ENCODE results near the gene SETDB2. TPM values are rescaled to one million over a fixed set of nuclear protein-coding genes. Genes with fewer than 3 reads are reported as not detected.

The SETDB2 gene
- total RNA-seq, 1 donor from 2014 or later, result 7.7 TPM

DNA sequence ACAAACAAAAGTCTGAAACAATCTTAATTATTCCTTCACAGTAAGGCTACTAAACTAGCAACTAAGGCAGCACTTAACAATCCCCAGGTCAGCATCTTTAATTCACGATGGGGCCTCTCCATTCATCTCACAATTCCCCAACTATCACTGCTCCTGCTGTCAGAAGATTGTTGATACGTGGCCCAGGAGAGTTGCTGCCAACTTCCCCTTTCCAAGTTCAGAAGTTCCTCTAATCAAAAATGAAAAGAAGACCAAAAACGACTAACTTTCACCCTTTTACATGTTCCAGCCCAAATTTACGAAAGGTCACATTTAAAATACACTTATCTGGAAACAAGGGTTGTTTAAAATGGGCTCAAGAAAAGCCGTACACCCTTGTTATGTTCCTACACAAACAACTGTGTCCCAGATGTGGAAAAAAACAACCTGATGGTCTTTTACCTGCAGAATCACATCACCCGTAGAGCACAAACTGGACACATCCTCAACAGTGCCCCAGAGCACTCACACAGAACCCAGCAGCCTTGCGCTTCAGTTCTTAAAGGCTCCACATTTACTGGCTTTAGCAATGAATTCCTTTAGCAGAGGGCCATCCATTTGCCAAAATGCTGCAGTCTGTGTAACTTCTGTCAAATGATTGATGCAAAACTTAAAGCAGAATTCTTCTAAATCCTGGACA lies 89.7 kb downstream of the SETDB2 start:
- no peaks in the 10 kb centered on the region for H3K36me3 Mint-ChIP-seq (ENCODE audit: unreplicated experiment)
- H3K27ac Mint-ChIP-seq (ENCODE audit: unreplicated experiment), result no peak overlapping the region
- H3K4me3 Mint-ChIP-seq (ENCODE audit: unreplicated experiment), result no peak overlapping the region

GRCh38 chr13:49536144-49536873 lies 92.2 kb downstream of the SETDB2 start:
- Mint-ChIP-seq H3K4me1 (ENCODE audit: low read depth, unreplicated experiment) (no peaks in the 10 kb centered on the region), H3K27ac (ENCODE audit: unreplicated experiment) (no peak overlapping the region), H3K4me3 (ENCODE audit: unreplicated experiment) (no peak overlapping the region), H3K36me3 (ENCODE audit: unreplicated experiment) (no peaks in the 10 kb centered on the region), H3K9me3 (ENCODE audit: unreplicated experiment) (no peaks in the 10 kb centered on the region), H3K27me3 (ENCODE audit: unreplicated experiment) (no peaks in the 10 kb centered on the region)
- DNase-seq, result no peak
- no peak for TF ChIP-seq CTCF (IDR thresholded peaks at IDR 0.05; ENCODE audit: partially characterized antibody, unreplicated experiment)

More for the DNA sequence above, 89.7 kb downstream of the SETDB2 start:
- no peak for DNase-seq
- Mint-ChIP-seq H3K27me3 (ENCODE audit: unreplicated experiment) (no peaks in the 10 kb centered on the region), H3K9me3 (ENCODE audit: unreplicated experiment) (no peaks in the 10 kb centered on the region), H3K4me1 (ENCODE audit: low read depth, unreplicated experiment) (no peaks in the 10 kb centered on the region)
- TF ChIP-seq CTCF (IDR thresholded peaks at IDR 0.05; ENCODE audit: partially characterized antibody, unreplicated experiment), result no peak

GRCh38 chr13:49538404-49538803 lies 94.3 kb downstream of the SETDB2 start:
- Mint-ChIP-seq H3K9me3 (ENCODE audit: unreplicated experiment) (no peaks in the 10 kb centered on the region), H3K4me3 (ENCODE audit: unreplicated experiment) (no peak overlapping the region), H3K27me3 (ENCODE audit: unreplicated experiment) (no peaks in the 10 kb centered on the region), H3K36me3 (ENCODE audit: unreplicated experiment) (no peaks in the 10 kb centered on the region), H3K27ac (ENCODE audit: unreplicated experiment) (no peak overlapping the region), H3K4me1 (ENCODE audit: low read depth, unreplicated experiment) (no peaks in the 10 kb centered on the region)
- no peak for TF ChIP-seq CTCF (IDR thresholded peaks at IDR 0.05; ENCODE audit: partially characterized antibody, unreplicated experiment)
- DNase-seq, result no peak

DNA sequence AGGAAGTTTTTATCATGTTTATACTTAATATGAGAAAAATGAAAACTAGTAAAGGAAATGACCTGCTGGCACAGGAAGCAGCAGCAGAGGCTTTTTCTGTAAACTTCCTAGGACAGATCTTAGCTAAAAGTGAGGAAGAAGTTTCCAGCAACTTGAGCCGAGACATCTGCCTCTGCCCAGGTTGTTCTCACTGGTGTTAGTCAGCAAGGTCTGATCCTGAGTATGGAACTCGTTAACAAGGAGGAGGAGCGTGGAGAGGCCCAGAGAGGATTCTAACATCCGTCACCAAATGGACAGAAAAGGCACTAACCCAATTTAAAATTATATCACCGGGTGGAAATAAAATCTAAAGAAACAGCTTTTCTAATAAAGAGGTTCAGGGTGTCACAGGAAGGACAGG lies 95.2 kb downstream of the SETDB2 start:
- Mint-ChIP-seq H3K4me1 (ENCODE audit: low read depth, unreplicated experiment) (no peaks in the 10 kb centered on the region), H3K9me3 (ENCODE audit: unreplicated experiment) (no peaks in the 10 kb centered on the region), H3K27ac (ENCODE audit: unreplicated experiment) (peak overlapping the region; percentile 8), H3K27me3 (ENCODE audit: unreplicated experiment) (no peaks in the 10 kb centered on the region), H3K4me3 (ENCODE audit: unreplicated experiment) (no peak overlapping the region), H3K36me3 (ENCODE audit: unreplicated experiment) (no peaks in the 10 kb centered on the region)
- no peak for DNase-seq
- TF ChIP-seq CTCF (IDR thresholded peaks at IDR 0.05; ENCODE audit: partially characterized antibody, unreplicated experiment), result no peak

- no peaks in the 10 kb centered on the region for H3K36me3 Mint-ChIP-seq (ENCODE audit: unreplicated experiment)
- no peaks in the 10 kb centered on the region for H3K9me3 Mint-ChIP-seq (ENCODE audit: unreplicated experiment)
- H3K4me1 Mint-ChIP-seq (ENCODE audit: low read depth, unreplicated experiment), result no peaks in the 10 kb centered on the region
- no peak overlapping the region for H3K27ac Mint-ChIP-seq (ENCODE audit: unreplicated experiment)
- TF ChIP-seq CTCF (IDR thresholded peaks at IDR 0.05; ENCODE audit: partially characterized antibody, unreplicated experiment), result no peak
- no peak for DNase-seq
- H3K27me3 Mint-ChIP-seq (ENCODE audit: unreplicated experiment), result no peaks in the 10 kb centered on the region
- no peak overlapping the region for H3K4me3 Mint-ChIP-seq (ENCODE audit: unreplicated experiment)
These were observed 95.7 kb downstream of the SETDB2 start for GRCh38 chr13:49539746-49540145.

Measured in glutamatergic neuron (in vitro differentiated cells).